Panc1 (cell line): ENCODE measurements around the gene PRAMEF7. TPM values are rescaled to one million over a fixed set of nuclear protein-coding genes. Genes with fewer than 3 reads are reported as not detected.
"Not testable (repeated sequence)": the region's sequence is repeated elsewhere in the genome, so short reads cannot be mapped to it uniquely, and the experiment has no call there.

ENCODE experiments used
- ATAC-seq: fragments of 200-7000 bp; cut with Tn5 transposase; 2 replicates; pipeline ENCODE4 v1.9.1; 2020; ENCODE audit warnings: mild to moderate bottlenecking, moderate library complexity
- BruUV-seq: library from RNA; stranded (reverse); fragments of 400-500 nt; replicated peaks from 2 replicates; lab custom pipeline; 2021; lab: Mats Ljungman, UMichigan
- CTCF ChIA-PET: fragments of 300-600 bp; sonication (Branson Sonifier 250); formaldehyde crosslinking; loops from one replicate; lab custom pipeline; 2022; ENCODE audit warnings: antibody characterized with exemption; lab: Charles Lee
- POLR2A ChIA-PET: fragments of 300-600 bp; sonication (Branson Sonifier 250); formaldehyde crosslinking; loops from one replicate; lab custom pipeline; 2022; ENCODE audit warnings: antibody characterized with exemption; lab: Charles Lee
- DNase-seq: peaks from one replicate; pipeline ENCODE4 v3.0.0-alpha.2; 2010; ENCODE audit warnings: low read depth, low spot score
- H3K27ac ChIP-seq: 2 replicates; pipeline ENCODE4 v1.5.1; 2011; ENCODE audit warnings: mild to moderate bottlenecking, low read length, inconsistent platforms
- H3K27me3 ChIP-seq: fragments of 200-500 bp; sonication (Bioruptor generic); 2 replicates; pipeline ENCODE4 v1.6.0; 2014; ENCODE audit warnings: low read length, inconsistent platforms; ENCODE audit not compliant: control insufficient read depth, insufficient read depth
- H3K36me3 ChIP-seq: fragments of 200-500 bp; sonication (Bioruptor generic); 2 replicates; pipeline ENCODE4 v1.5.1; 2014; ENCODE audit warnings: inconsistent platforms, mild to moderate bottlenecking, low read length, moderate library complexity; ENCODE audit not compliant: control insufficient read depth, insufficient read depth
- H3K4me1 ChIP-seq: 2 replicates; pipeline ENCODE4 v1.5.1; 2011; ENCODE audit warnings: inconsistent platforms, mild to moderate bottlenecking, low read length, moderate library complexity; ENCODE audit not compliant: control insufficient read depth, insufficient read depth
- H3K4me3 ChIP-seq, 2 experiments: 2 replicates each; pipeline ENCODE4 v1.5.1; 2011 to 2012; ENCODE audit warnings: low read depth in 2 of 2, low read length in 2 of 2, mild to moderate bottlenecking in 2 of 2, inconsistent platforms in 1 of 2, moderate library complexity in 1 of 2
- H3K9me3 ChIP-seq: fragments of 200-500 bp; sonication (Bioruptor generic); 2 replicates; pipeline ENCODE4 v1.5.1; 2014; ENCODE audit warnings: low read depth, mild to moderate bottlenecking, inconsistent platforms, low read length, moderate library complexity; ENCODE audit not compliant: control insufficient read depth, insufficient read depth
- in situ Hi-C: cut with HindIII; loops from 2 replicates; pipeline ENCODE4 v1.10.0; 2016; ENCODE audit warnings: low sequenced_read_pairs, low pct_unique_long_range_greater_than_20kb
- intact Hi-C: fragments of 100-400 bp; cut with micrococcal nuclease; formaldehyde crosslinking; loops from one replicate; pipeline ENCODE4 v1.10.0; 2022; ENCODE audit not compliant: unreplicated experiment
- total RNA-seq: library from RNA; stranded (reverse); gene quantifications from one replicate; pipeline ENCODE4 v1.2.1, GENCODE V29; 2021; ENCODE audit not compliant: unreplicated experiment
- TF ChIP-seq, protein P1 (sequence below): fragments of 450-650 bp; IDR thresholded peaks from 2 replicates; pipeline ENCODE4 v1.5.1; 2017; ENCODE audit warnings: mild to moderate bottlenecking

Gene PRAMEF7
- total RNA-seq, 1 experiment from 2014 or later = not detected

DNA sequence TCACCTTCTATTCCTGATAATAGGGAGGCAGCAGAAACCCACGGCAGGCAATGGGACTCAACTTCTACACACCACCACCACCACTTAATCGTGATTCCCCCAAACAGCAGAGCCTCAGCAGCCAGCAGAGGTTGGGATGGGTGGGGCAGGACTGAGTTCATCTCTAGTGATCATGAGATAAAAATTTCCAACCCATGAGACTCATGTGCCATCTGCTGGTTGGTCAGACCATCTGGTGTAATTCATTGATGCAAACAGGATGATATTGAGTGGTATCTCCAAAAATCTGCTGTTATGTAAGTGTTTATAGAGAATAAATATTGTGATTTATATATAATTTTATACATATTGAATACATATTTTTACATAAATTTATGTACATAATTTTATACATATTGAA is 5.3 kb downstream of the PRAMEF7 start:
- H3K36me3 ChIP-seq, H3K27me3 ChIP-seq, H3K4me1 ChIP-seq, H3K4me3 ChIP-seq, POLR2A ChIA-PET, in situ Hi-C loops, DNase-seq, H3K9me3 ChIP-seq, BruUV-seq, CTCF ChIA-PET, ATAC-seq, H3K27ac ChIP-seq, intact Hi-C loops: not testable (repeated sequence)
- TF ChIP-seq, protein P1, sequence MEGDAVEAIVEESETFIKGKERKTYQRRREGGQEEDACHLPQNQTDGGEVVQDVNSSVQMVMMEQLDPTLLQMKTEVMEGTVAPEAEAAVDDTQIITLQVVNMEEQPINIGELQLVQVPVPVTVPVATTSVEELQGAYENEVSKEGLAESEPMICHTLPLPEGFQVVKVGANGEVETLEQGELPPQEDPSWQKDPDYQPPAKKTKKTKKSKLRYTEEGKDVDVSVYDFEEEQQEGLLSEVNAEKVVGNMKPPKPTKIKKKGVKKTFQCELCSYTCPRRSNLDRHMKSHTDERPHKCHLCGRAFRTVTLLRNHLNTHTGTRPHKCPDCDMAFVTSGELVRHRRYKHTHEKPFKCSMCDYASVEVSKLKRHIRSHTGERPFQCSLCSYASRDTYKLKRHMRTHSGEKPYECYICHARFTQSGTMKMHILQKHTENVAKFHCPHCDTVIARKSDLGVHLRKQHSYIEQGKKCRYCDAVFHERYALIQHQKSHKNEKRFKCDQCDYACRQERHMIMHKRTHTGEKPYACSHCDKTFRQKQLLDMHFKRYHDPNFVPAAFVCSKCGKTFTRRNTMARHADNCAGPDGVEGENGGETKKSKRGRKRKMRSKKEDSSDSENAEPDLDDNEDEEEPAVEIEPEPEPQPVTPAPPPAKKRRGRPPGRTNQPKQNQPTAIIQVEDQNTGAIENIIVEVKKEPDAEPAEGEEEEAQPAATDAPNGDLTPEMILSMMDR = peak; percentile 7; the same call in 1 of the 2 replicates

DNA sequence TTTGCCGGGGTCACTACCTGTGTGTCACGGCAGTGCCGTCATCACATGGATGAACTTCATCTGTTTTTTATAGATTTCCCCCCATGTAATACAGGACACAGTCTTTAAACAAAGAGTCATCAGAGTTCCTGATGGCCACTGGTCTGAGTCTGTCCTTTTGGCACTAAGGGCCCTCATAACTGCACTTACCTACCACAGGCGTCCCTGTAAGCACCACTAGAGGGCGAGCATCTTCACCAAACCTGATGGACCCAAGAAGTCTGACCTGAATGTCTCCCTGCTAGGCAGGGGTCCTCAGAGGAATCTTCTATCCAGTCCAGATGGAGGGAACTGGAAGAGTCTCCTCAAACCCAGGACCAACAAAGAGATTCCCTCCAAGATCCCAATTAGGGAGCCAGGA is 8.0 kb downstream of the PRAMEF7 start:
- in situ Hi-C loops, intact Hi-C loops: not testable (repeated sequence)
- peak; percentile 69; the same call in 1 of the 2 replicates for ATAC-seq

DNA sequence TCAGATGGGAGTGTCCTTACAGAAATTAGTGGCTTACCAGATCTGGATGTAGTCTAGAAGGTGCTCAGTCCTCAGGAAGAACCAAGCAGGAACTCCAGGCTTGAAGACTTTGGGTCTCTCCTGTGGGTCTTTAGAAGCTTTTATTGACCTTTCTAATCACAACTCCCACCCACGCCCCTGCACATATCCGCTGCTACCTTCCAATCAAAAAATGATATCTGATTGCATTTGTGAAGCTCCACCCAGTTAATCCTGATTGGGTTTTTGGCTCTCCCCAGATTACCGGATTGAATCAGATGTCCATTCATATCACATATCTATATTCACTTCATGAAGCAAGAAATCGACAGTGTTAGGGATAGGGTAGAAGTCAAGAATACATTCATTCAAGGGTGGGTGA is 31.1 kb downstream of the PRAMEF7 start, which contains the start of gene PRAMEF6:
PRAMEF6 (minus strand) TSS at position 101 of the 400 bp plus-strand sequence. CDS start 5,062 bp downstream, outside the sequence.
- in situ Hi-C loops, POLR2A ChIA-PET, ATAC-seq, H3K4me3 ChIP-seq, H3K27me3 ChIP-seq, H3K36me3 ChIP-seq, H3K4me1 ChIP-seq, H3K9me3 ChIP-seq, BruUV-seq, CTCF ChIA-PET, intact Hi-C loops, H3K27ac ChIP-seq, DNase-seq: not testable (repeated sequence)

More for the DNA sequence above, 8.0 kb downstream of the PRAMEF7 start:
- H3K27me3 ChIP-seq, CTCF ChIA-PET, BruUV-seq, DNase-seq, H3K27ac ChIP-seq, POLR2A ChIA-PET, H3K4me3 ChIP-seq, H3K36me3 ChIP-seq, H3K9me3 ChIP-seq, H3K4me1 ChIP-seq: not testable (repeated sequence)

Other genes with a start within 250 kb of the PRAMEF7 start
- gene AADACL3, start 200.5 kb upstream of the PRAMEF7 start, total RNA-seq = not detected
- gene CFAP107, start 170.4 kb upstream of the PRAMEF7 start, total RNA-seq = not detected
- gene PRAMEF12, start 142.9 kb upstream of the PRAMEF7 start, total RNA-seq = not detected
- gene PRAMEF1, start 125.2 kb upstream of the PRAMEF7 start, total RNA-seq = not detected
- not detected for gene PRAMEF11, start 85.2 kb upstream of the PRAMEF7 start, total RNA-seq
- not detected for gene HNRNPCL1, start 67.9 kb upstream of the PRAMEF7 start, total RNA-seq
- gene PRAMEF2, start 59.5 kb upstream of the PRAMEF7 start, total RNA-seq = not detected
- gene PRAMEF4, start 30.4 kb upstream of the PRAMEF7 start, total RNA-seq = not detected
- not detected for gene PRAMEF10, start 18.3 kb upstream of the PRAMEF7 start, total RNA-seq
- gene PRAMEF6, start 31.0 kb downstream of the PRAMEF7 start, total RNA-seq = not detected
- not detected for gene PRAMEF27, start 140.0 kb downstream of the PRAMEF7 start, total RNA-seq
- not detected for gene HNRNPCL3, start 144.2 kb downstream of the PRAMEF7 start, total RNA-seq
- not detected for gene PRAMEF25, start 154.2 kb downstream of the PRAMEF7 start, total RNA-seq
- not detected for gene HNRNPCL2, start 200.2 kb downstream of the PRAMEF7 start, total RNA-seq
- gene PRAMEF26, start 239.4 kb downstream of the PRAMEF7 start, total RNA-seq = not detected
- gene HNRNPCL4, start 249.0 kb downstream of the PRAMEF7 start, total RNA-seq = not detected